KMS-11 (cell line): Measurements from ENCODE around the gene EIF3I.

Experiments
- H2AFZ ChIP-seq: fragments of 200-600 bp; sonication (generic); 2 replicates; pipeline ENCODE4 v1.6.1; 2016; ENCODE audit warnings: antibody characterized with exemption, mixed run types, low read depth
- H3K27ac ChIP-seq: fragments of 200-600 bp; sonication (generic); 2 replicates; pipeline ENCODE4 v1.6.1; 2016; ENCODE audit warnings: mild to moderate bottlenecking, mixed run types
- H3K27me3 ChIP-seq: fragments of 200-600 bp; sonication (generic); 2 replicates; pipeline ENCODE4 v1.6.1; 2017; ENCODE audit warnings: mild to moderate bottlenecking, low read depth, mixed run types, moderate library complexity; ENCODE audit not compliant: insufficient read depth
- H3K36me3 ChIP-seq: fragments of 200-600 bp; sonication (generic); 2 replicates; pipeline ENCODE4 v1.6.1; 2017; ENCODE audit warnings: mild to moderate bottlenecking, mixed run types; ENCODE audit not compliant: insufficient read depth
- H3K4me1 ChIP-seq: fragments of 200-600 bp; sonication (generic); 2 replicates; pipeline ENCODE4 v1.6.1; 2016; ENCODE audit warnings: mild to moderate bottlenecking, low read depth, mixed run types; ENCODE audit not compliant: poor library complexity, severe bottlenecking
- H3K4me2 ChIP-seq: fragments of 200-600 bp; sonication (generic); 2 replicates; pipeline ENCODE4 v1.7.0; 2016; ENCODE audit warnings: mild to moderate bottlenecking, mixed run types
- H3K4me3 ChIP-seq: fragments of 200-600 bp; sonication (generic); IDR thresholded peaks from 2 replicates; pipeline ENCODE4 v1.6.1; 2017; ENCODE audit warnings: low read depth, low read length, mixed read lengths; ENCODE audit not compliant: insufficient read depth
- H3K79me2 ChIP-seq: fragments of 200-600 bp; sonication (generic); 2 replicates; pipeline ENCODE4 v1.6.1; 2016; ENCODE audit warnings: low read depth, mixed run types; ENCODE audit not compliant: insufficient read depth
- H3K9ac ChIP-seq: fragments of 200-600 bp; sonication (generic); 2 replicates; pipeline ENCODE4 v1.6.1; 2016; ENCODE audit warnings: mild to moderate bottlenecking, mixed run types
- H4K20me1 ChIP-seq: fragments of 200-600 bp; sonication (generic); 2 replicates; pipeline ENCODE4 v1.6.1; 2016; ENCODE audit warnings: mild to moderate bottlenecking, mixed run types; ENCODE audit not compliant: insufficient read depth
- CTCF ChIP-seq: fragments of 200-600 bp; sonication (generic); conservative IDR thresholded peaks from 2 replicates; pipeline ENCODE4 v1.6.1; 2017; ENCODE audit warnings: low read depth, mild to moderate bottlenecking, antibody characterized with exemption, low read length, moderate library complexity, mixed read lengths

Gene EIF3I

GRCh38 chr1:32221581-32221979 lies 627 bp upstream of the EIF3I start:
- Histone ChIP-seq H4K20me1 (no peaks in the 10 kb centered on the region), H3K27me3 (no peaks in the 10 kb centered on the region), H3K4me3 (no peak overlapping the region), H3K9ac (peak overlapping the region; percentile 81; the same call in 1 of the 2 replicates), H3K4me1 (peaks cover 15% of the 10 kb centered on the region), H2AFZ (peak overlapping the region; percentile 74), H3K36me3 (no peaks in the 10 kb centered on the region), H3K27ac (no peak overlapping the region), H3K4me2 (peak overlapping the region; percentile 96; the same call in 1 of the 2 replicates), H3K79me2 (peaks cover 22% of the 10 kb centered on the region)
- no peak for TF ChIP-seq CTCF

GRCh38 chr1:32223683-32224082 lies 1.5 kb downstream of the EIF3I start:
- H3K4me2 ChIP-seq = peak overlapping the region; percentile 96
- H4K20me1 ChIP-seq = no peaks in the 10 kb centered on the region
- H3K27ac ChIP-seq = no peak overlapping the region
- peaks cover 22% of the 10 kb centered on the region for H3K79me2 ChIP-seq
- no peak for TF ChIP-seq CTCF
- H3K27me3 ChIP-seq = no peaks in the 10 kb centered on the region
- peaks cover 15% of the 10 kb centered on the region for H3K4me1 ChIP-seq
- H2AFZ ChIP-seq = no peak overlapping the region
- peaks cover 13% of the 10 kb centered on the region; the same call in 1 of the 2 replicates for H3K36me3 ChIP-seq
- H3K4me3 ChIP-seq = no peak overlapping the region
- no peak overlapping the region for H3K9ac ChIP-seq

GRCh38 chr1:32224285-32224684 lies 2.1 kb downstream of the EIF3I start:
- H4K20me1 ChIP-seq = no peaks in the 10 kb centered on the region
- no peak overlapping the region for H3K4me3 ChIP-seq
- no peaks in the 10 kb centered on the region for H3K27me3 ChIP-seq
- H3K4me1 ChIP-seq = peaks cover 15% of the 10 kb centered on the region
- H2AFZ ChIP-seq = no peak overlapping the region
- H3K36me3 ChIP-seq = peaks cover 19% of the 10 kb centered on the region; the same call in 1 of the 2 replicates
- TF ChIP-seq CTCF = no peak
- peaks cover 22% of the 10 kb centered on the region for H3K79me2 ChIP-seq
- H3K9ac ChIP-seq = no peak overlapping the region
- no peak overlapping the region for H3K4me2 ChIP-seq
- H3K27ac ChIP-seq = no peak overlapping the region

- Histone ChIP-seq H3K4me2 (no peak overlapping the region), H3K27me3 (no peaks in the 10 kb centered on the region)
- TF ChIP-seq CTCF = no peak
Observed at GRCh38 chr1:32228771-32229170, 6.6 kb downstream of the EIF3I start.

More at GRCh38 chr1:32228771-32229170, 6.6 kb downstream of the EIF3I start:
- no peak overlapping the region for H3K4me3 ChIP-seq
- H3K4me1 ChIP-seq = peaks cover under 1% of the 10 kb centered on the region
- H3K27ac ChIP-seq = no peak overlapping the region
- H4K20me1 ChIP-seq = no peaks in the 10 kb centered on the region
- peaks cover 19% of the 10 kb centered on the region; the same call in 1 of the 2 replicates for H3K36me3 ChIP-seq
- H3K9ac ChIP-seq = no peak overlapping the region
- peaks cover 6% of the 10 kb centered on the region for H3K79me2 ChIP-seq
- no peak overlapping the region for H2AFZ ChIP-seq
